Gastroesophageal sphincter (tissue), 4 donors: Measurements from ENCODE around the gene ERBB4. TPM values are rescaled to one million over a fixed set of nuclear protein-coding genes. Genes with fewer than 3 reads are reported as not detected.

Source experiments
- ATAC-seq: fragments of 150-250 bp; one replicate; pipeline ENCODE4 v1.9.1; 2016; ENCODE audit warnings: mild to moderate bottlenecking, moderate library complexity
- H3K27ac ChIP-seq, 4 donors: fragments of 200-600 bp; sonication (generic) in 3 of 4; 1 replicate in 3 of 4; 2 replicates in 1 of 4; pipeline ENCODE4 v1.5.1; 2016 to 2019
- H3K27me3 ChIP-seq: fragments of 200-600 bp; sonication (generic); one replicate; pipeline ENCODE4 v1.5.1; 2019
- H3K36me3 ChIP-seq, 2 donors: fragments of 200-600 bp; sonication (generic); one replicate each; pipeline ENCODE4 v1.5.1; 2019; ENCODE audit warnings: control low read depth in 1 of 2
- H3K4me1 ChIP-seq, 3 donors: fragments of 200-600 bp; sonication (generic); 1 replicate in 2 of 3; 2 replicates in 1 of 3; pipeline ENCODE4 v1.5.1; 2016 to 2019; ENCODE audit warnings: control low read depth in 2 of 3
- H3K4me3 ChIP-seq, 2 donors: fragments of 200-600 bp; sonication (generic); one replicate each; pipeline ENCODE4 v1.5.1; 2019; ENCODE audit warnings: mild to moderate bottlenecking in 1 of 2, moderate library complexity in 1 of 2
- H3K9me3 ChIP-seq, 3 donors: fragments of 200-600 bp; sonication (generic); one replicate each; pipeline ENCODE4 v1.5.1; 2017 to 2019; ENCODE audit warnings: control low read depth in 2 of 3
- CTCF ChIP-seq, 4 experiments: fragments of 200-600 bp in 2 of 4; fragments of 450-650 bp in 2 of 4; sonication (generic) in 1 of 4; IDR thresholded peaks; one replicate each; pipeline ENCODE4 v1.5.1; 2017 to 2019; ENCODE audit warnings: antibody characterized with exemption in 4 of 4, mild to moderate bottlenecking in 2 of 4, moderate library complexity in 2 of 4
- EP300 ChIP-seq: sonication (generic); formaldehyde crosslinking; IDR thresholded peaks from one replicate; pipeline ENCODE4 v1.6.1; 2017; ENCODE audit warnings: antibody characterized with exemption, mild to moderate bottlenecking
- POLR2A ChIP-seq, 2 donors: fragments of 450-650 bp; IDR thresholded peaks; one replicate each; pipeline ENCODE4 v1.6.1; 2017; ENCODE audit warnings: antibody characterized with exemption in 2 of 2, mild to moderate bottlenecking in 2 of 2, moderate library complexity in 1 of 2
- POLR2AphosphoS5 ChIP-seq: sonication (generic); formaldehyde crosslinking; IDR thresholded peaks from one replicate; pipeline ENCODE4 v1.6.1; 2017; ENCODE audit warnings: antibody characterized with exemption
- WGBS, 2 donors: methylation state at CpG; one replicate each; pipeline ENCODE4 v1.1.5; 2018; ENCODE audit warnings: low coverage in 1 of 2; 5-methylcytosine and 5-hydroxymethylcytosine counted together
- total RNA-seq, 4 donors: library from RNA; depleted of rRNA; stranded (reverse); fragments of >200 nt; gene quantifications; one replicate each; pipeline ENCODE4 v1.1.0, GENCODE V29; 2016

The ERBB4 gene
- total RNA-seq, 4 donors from 2014 or later = 0.16 to 0.92 (median 0.50) TPM

GRCh38 chr2:212264187-212264586 is 274.4 kb downstream of the ERBB4 start:
- Histone ChIP-seq H3K4me3 (no peak overlapping the region), H3K4me1 (no peaks in the 10 kb centered on the region), H3K27ac (no peak overlapping the region), H3K27me3 (no peaks in the 10 kb centered on the region), H3K9me3 (no peaks in the 10 kb centered on the region), H3K36me3 (no peaks in the 10 kb centered on the region)
- TF ChIP-seq POLR2AphosphoS5 (no peak), EP300 (no peak), POLR2A (IDR thresholded peaks at IDR 0.05) (no peak), CTCF (IDR thresholded peaks at IDR 0.05) (no peak)
- 90 to 95% methylated on average over 3 of the region's 3 CpGs for WGBS, 2 donors
- no peak for ATAC-seq

- Histone ChIP-seq H3K9me3 (no peaks in the 10 kb centered on the region), H3K27ac (no peak overlapping the region), H3K4me3 (no peak overlapping the region), H3K27me3 (no peaks in the 10 kb centered on the region), H3K4me1 (no peaks in the 10 kb centered on the region), H3K36me3 (no peaks in the 10 kb centered on the region)
- ATAC-seq = no peak
- 85 to 88% methylated on average over 2 of the region's 2 CpGs for WGBS, 2 donors
- TF ChIP-seq EP300 = no peak
- no peak for TF ChIP-seq POLR2AphosphoS5
These were observed 279.4 kb downstream of the ERBB4 start for GRCh38 chr2:212259226-212259625.

- Histone ChIP-seq H3K4me1 (no peaks in the 10 kb centered on the region), H3K9me3 (no peaks in the 10 kb centered on the region), H3K27me3 (no peaks in the 10 kb centered on the region), H3K36me3 (no peaks in the 10 kb centered on the region), H3K4me3 (no peak overlapping the region), H3K27ac (no peak overlapping the region)
- TF ChIP-seq POLR2A (IDR thresholded peaks at IDR 0.05) (no peak), EP300 (no peak), CTCF (IDR thresholded peaks at IDR 0.05) (no peak), POLR2AphosphoS5 (no peak)
- WGBS, 2 donors = 39 to 56% methylated on average over 3 to 5 of the region's 5 CpGs
- no peak for ATAC-seq
These were observed 284.3 kb downstream of the ERBB4 start for GRCh38 chr2:212254339-212254738.

GRCh38 chr2:212249451-212249850 is 289.2 kb downstream of the ERBB4 start:
- no peak for TF ChIP-seq CTCF (IDR thresholded peaks at IDR 0.05)
- TF ChIP-seq EP300 = no peak
- no peak for TF ChIP-seq POLR2A (IDR thresholded peaks at IDR 0.05)
- TF ChIP-seq POLR2AphosphoS5 = no peak
- Histone ChIP-seq H3K36me3 (no peaks in the 10 kb centered on the region), H3K9me3 (no peaks in the 10 kb centered on the region), H3K27ac (no peak overlapping the region), H3K4me1 (no peaks in the 10 kb centered on the region), H3K27me3 (no peaks in the 10 kb centered on the region), H3K4me3 (no peak overlapping the region)
- 23 to 24% methylated on average over 2 of the region's 2 CpGs for WGBS, 2 donors
- no peak for ATAC-seq

GRCh38 chr2:212245880-212246279 is 292.7 kb downstream of the ERBB4 start:
- H3K4me3 ChIP-seq = no peak overlapping the region
- WGBS, 2 donors = 39 to 54% methylated on average over 1 to 2 of the region's 2 CpGs

More at GRCh38 chr2:212245880-212246279, 292.7 kb downstream of the ERBB4 start:
- Histone ChIP-seq H3K27me3 (no peaks in the 10 kb centered on the region), H3K36me3 (no peaks in the 10 kb centered on the region), H3K4me1 (no peaks in the 10 kb centered on the region), H3K9me3 (no peaks in the 10 kb centered on the region), H3K27ac (no peak overlapping the region)
- ATAC-seq = no peak
- TF ChIP-seq CTCF (IDR thresholded peaks at IDR 0.05) (no peak), EP300 (no peak), POLR2AphosphoS5 (no peak), POLR2A (IDR thresholded peaks at IDR 0.05) (no peak)
